NCI-H187 treated with DMSO at 0.1 percent for 48 hours (cell line): ENCODE data around the gene TARS1.

Source experiments
- DNase-seq: peaks from one replicate; lab custom pipeline; 2025; lab: John Stamatoyannopoulos, UW

TARS1 gene

GRCh38 chr5:33439905-33440481, 772 bp upstream of the TARS1 start:
- no peak for DNase-seq

GRCh38 chr5:33441241-33442177, 744 bp downstream of the TARS1 start:
- DNase-seq: no peak

GRCh38 chr5:33444542-33444941, 3.8 kb downstream of the TARS1 start:
- no peak for DNase-seq

GRCh38 chr5:33445798-33446197, 5.0 kb downstream of the TARS1 start:
- no peak for DNase-seq

- no peak for DNase-seq
Observed at GRCh38 chr5:33448118-33448517, 7.4 kb downstream of the TARS1 start.

- DNase-seq: no peak
Observed at GRCh38 chr5:33457126-33457525, 16.4 kb downstream of the TARS1 start.

- no peak for DNase-seq
Observed at GRCh38 chr5:33457817-33458216, 17.1 kb downstream of the TARS1 start.

GRCh38 chr5:33460210-33460609, 19.4 kb downstream of the TARS1 start:
- DNase-seq: no peak

- DNase-seq: no peak
Observed at GRCh38 chr5:33462456-33462855, 21.7 kb downstream of the TARS1 start.

- no peak for DNase-seq
Observed at GRCh38 chr5:33465120-33465519, 24.4 kb downstream of the TARS1 start.

GRCh38 chr5:33468775-33469435, 28.1 kb downstream of the TARS1 start:
- no peak for DNase-seq

GRCh38 chr5:33470544-33470943, 29.8 kb downstream of the TARS1 start:
- no peak for DNase-seq

- DNase-seq: no peak
Observed at GRCh38 chr5:33472805-33473409, 32.1 kb downstream of the TARS1 start.

- no peak for DNase-seq
Observed at GRCh38 chr5:33474004-33474403, 33.2 kb downstream of the TARS1 start.

GRCh38 chr5:33474931-33475499, 34.2 kb downstream of the TARS1 start:
- no peak for DNase-seq

GRCh38 chr5:33475706-33476105, 34.9 kb downstream of the TARS1 start:
- no peak for DNase-seq

- no peak for DNase-seq
Observed at GRCh38 chr5:33476992-33477391, 36.2 kb downstream of the TARS1 start.

GRCh38 chr5:33477816-33478215, 37.1 kb downstream of the TARS1 start:
- no peak for DNase-seq

GRCh38 chr5:33479311-33479710, 38.5 kb downstream of the TARS1 start:
- no peak for DNase-seq

GRCh38 chr5:33480876-33481275, 40.1 kb downstream of the TARS1 start:
- DNase-seq: no peak

GRCh38 chr5:33482335-33482734, 41.6 kb downstream of the TARS1 start:
- DNase-seq: no peak

GRCh38 chr5:33487236-33487635, 46.5 kb downstream of the TARS1 start:
- no peak for DNase-seq
